ENCODE data around the gene FAM53A. TPM values are rescaled to one million over a fixed set of nuclear protein-coding genes. Genes with fewer than 3 reads are reported as not detected.

FAM53A gene
- polyA plus RNA-seq, 2 of the 4 experiments (the other 2 are of a cell fraction) = 0.87 to 1.2 TPM

- Histone ChIP-seq H3K4me3 (no peak overlapping the region), H3K27ac (no peak overlapping the region), H3K4me2 (no peak overlapping the region), H3K9me3 (peaks cover 22% of the 10 kb centered on the region; the same call in 2 of the 3 replicates), H3K4me1 (no peaks in the 10 kb centered on the region)
- ATAC-seq (no peak), DNase-seq (ENCODE audit: low read depth in 1 of 2, low spot score in 1 of 2) (no peak), FAIRE-seq (no peak)
- 18% methylated on average over 2 of the region's 3 CpGs for WGBS (ENCODE audit: missing lambda C conversion rate)
- TF ChIP-seq CTCF (IDR thresholded peaks at IDR 0.05) (no peak), HOXB5 (CRISPR knock-in tag; IDR thresholded peaks at IDR 0.05) (no peak), JUN (IDR thresholded peaks at IDR 0.05) (no peak), FOXS1 (CRISPR knock-in tag; IDR thresholded peaks at IDR 0.05) (no peak), ELK1 (IDR thresholded peaks at IDR 0.05; ENCODE audit: low read depth, low read length) (no peak), HOXA7 (CRISPR knock-in tag; IDR thresholded peaks at IDR 0.05) (no peak)
- POLR2A ChIA-PET = no interaction called here
- CTCF ChIA-PET = interaction anchor here (1.0 kb wide), 1 partner anchor 78 kb away, joined by 3 read pairs; no protein-coding TSS in a partner anchor
Measured at GRCh38 chr4:1591107-1591506, 93.0 kb downstream of the FAM53A start.

- no peak overlapping the region for H3K4me3 ChIP-seq
- no peaks in the 10 kb centered on the region for H3K4me1 ChIP-seq
- POLR2A ChIA-PET = no interaction called here
- CTCF ChIA-PET = no interaction called here
- peaks cover 22% of the 10 kb centered on the region; the same call in 2 of the 3 replicates for H3K9me3 ChIP-seq
- no peak for TF ChIP-seq RAD21 (conservative IDR thresholded peaks at IDR 0.05 in 1 of 2, IDR thresholded peaks at IDR 0.05 in 1 of 2)
- TF ChIP-seq MYC (IDR thresholded peaks at IDR 0.05; ENCODE audit: borderline replicate concordance, low read length) = no peak
- no peak for TF ChIP-seq ZC3H11A (IDR thresholded peaks at IDR 0.05)
- TF ChIP-seq NPAS2 (CRISPR knock-in tag; IDR thresholded peaks at IDR 0.05; ENCODE audit: borderline replicate concordance) = no peak
- TF ChIP-seq PHF8 (IDR thresholded peaks at IDR 0.05; ENCODE audit: borderline replicate concordance, low read depth) = no peak
- no peak for TF ChIP-seq ELK1 (IDR thresholded peaks at IDR 0.05; ENCODE audit: low read depth, low read length)
- TF ChIP-seq RARB (CRISPR knock-in tag; IDR thresholded peaks at IDR 0.05) = no peak
- no peak for TF ChIP-seq POLR2AphosphoS2 (conservative IDR thresholded peaks at IDR 0.05; ENCODE audit: low read length)
- TF ChIP-seq E2F6 (IDR thresholded peaks at IDR 0.05; ENCODE audit: borderline replicate concordance, low read depth) = no peak
- no peak for TF ChIP-seq POLR2A (IDR thresholded peaks at IDR 0.05; ENCODE audit: low read length)
- TF ChIP-seq CHD2 (IDR thresholded peaks at IDR 0.05; ENCODE audit: low read length, partially characterized antibody) = no peak
- no peak for TF ChIP-seq TFCP2L1 (CRISPR knock-in tag; IDR thresholded peaks at IDR 0.05)
- no peak for TF ChIP-seq ZSCAN20 (CRISPR knock-in tag; IDR thresholded peaks at IDR 0.05)
- TF ChIP-seq CTCF (IDR thresholded peaks at IDR 0.05) = no peak
- no peak for TF ChIP-seq MAX (IDR thresholded peaks at IDR 0.05)
- H3K4me2 ChIP-seq = no peak overlapping the region
- WGBS (ENCODE audit: missing lambda C conversion rate) = 6% methylated on average over 4 of the region's 4 CpGs
- ATAC-seq (no peak), DNase-seq (ENCODE audit: low read depth in 1 of 2, low spot score in 1 of 2) (no peak), FAIRE-seq (no peak)
- no peak overlapping the region for H3K27ac ChIP-seq
Measured at GRCh38 chr4:1590244-1590643, 93.9 kb downstream of the FAM53A start.

Small RNAs within 50 kb of the gene (small RNA-seq; reads per million reads assigned to genes)
- gene RF00019 = 0 reads per million in 6 experiments

Other genes with a start within 250 kb of the FAM53A start
- gene SLBP, start 28.0 kb upstream of the FAM53A start, polyA plus RNA-seq (2011; rRNA removed) = 66.7 and 89.9 TPM in 2 replicates
- gene SLBP, start 28.0 kb upstream of the FAM53A start, polyA plus RNA-seq (2017; fragmentation: RNase III; extraction: RNeasy Plus Mini Kit Qiagen cat#74134 plus additional on column Dnase treatment) = 80.5 to 88.6 TPM (median 84.6 TPM) in 3 replicates
- 12.7 and 15.5 TPM in 2 replicates for gene TMEM129, start 37.0 kb upstream of the FAM53A start, polyA plus RNA-seq (2011; rRNA removed)
- gene TMEM129, start 37.0 kb upstream of the FAM53A start, polyA plus RNA-seq (2017; fragmentation: RNase III; extraction: RNeasy Plus Mini Kit Qiagen cat#74134 plus additional on column Dnase treatment) = 15.0 to 20.5 TPM (median 20.4 TPM) in 3 replicates
- gene TACC3, start 37.2 kb upstream of the FAM53A start, polyA plus RNA-seq (2011; rRNA removed) = 25.9 and 31.4 TPM in 2 replicates
- gene TACC3, start 37.2 kb upstream of the FAM53A start, polyA plus RNA-seq (2017; fragmentation: RNase III; extraction: RNeasy Plus Mini Kit Qiagen cat#74134 plus additional on column Dnase treatment) = 67.3 to 77.2 TPM (median 70.6 TPM) in 3 replicates
- gene FGFR3, start 109.0 kb upstream of the FAM53A start, polyA plus RNA-seq (2011; rRNA removed) = 1.6 and 1.9 TPM in 2 replicates
- 3.8 to 4.8 TPM (median 3.9 TPM) in 3 replicates for gene FGFR3, start 109.0 kb upstream of the FAM53A start, polyA plus RNA-seq (2017; fragmentation: RNase III; extraction: RNeasy Plus Mini Kit Qiagen cat#74134 plus additional on column Dnase treatment)
- 18.6 and 20.2 TPM in 2 replicates for gene LETM1, start 171.8 kb upstream of the FAM53A start, polyA plus RNA-seq (2011; rRNA removed)
- gene LETM1, start 171.8 kb upstream of the FAM53A start, polyA plus RNA-seq (2017; fragmentation: RNase III; extraction: RNeasy Plus Mini Kit Qiagen cat#74134 plus additional on column Dnase treatment) = 29.6 to 29.9 TPM (median 29.6 TPM) in 3 replicates
- 49.3 and 52.6 TPM in 2 replicates for gene NSD2, start 187.1 kb upstream of the FAM53A start, polyA plus RNA-seq (2011; rRNA removed)
- gene NSD2, start 187.1 kb upstream of the FAM53A start, polyA plus RNA-seq (2017; fragmentation: RNase III; extraction: RNeasy Plus Mini Kit Qiagen cat#74134 plus additional on column Dnase treatment) = 43.8 to 47.7 TPM (median 44.5 TPM) in 3 replicates

All from A549 (cell line).